ENCODE measurements around the gene DNAJC7.
A peak's percentile ranks its signal among the peaks of the same experiment; 100 is the strongest.

DNAJC7 gene

GRCh38 chr17:41974658-41975057, 42.6 kb downstream of the DNAJC7 start:
- no peak for DNase-seq

- no peak for DNase-seq
Measured at GRCh38 chr17:41974031-41974430, 43.2 kb downstream of the DNAJC7 start.

- no peak for DNase-seq
Measured at GRCh38 chr17:41973408-41973811, 43.8 kb downstream of the DNAJC7 start.

- DNase-seq: peak in 1 of 2 experiments; percentile 29
Measured at GRCh38 chr17:41972571-41973407, 44.5 kb downstream of the DNAJC7 start.

GRCh38 chr17:41971721-41972523, 45.3 kb downstream of the DNAJC7 start:
- no peak for DNase-seq

GRCh38 chr17:41970901-41971331, 46.3 kb downstream of the DNAJC7 start:
- no peak for DNase-seq

- no peak for DNase-seq
Measured at GRCh38 chr17:41968676-41969075, 48.6 kb downstream of the DNAJC7 start.

- no peak for DNase-seq
Measured at GRCh38 chr17:41967921-41968578, 49.2 kb downstream of the DNAJC7 start.

GRCh38 chr17:41967141-41967920, 49.9 kb downstream of the DNAJC7 start:
- no peak for DNase-seq

GRCh38 chr17:41966463-41967140, 50.6 kb downstream of the DNAJC7 start, which contains the start of gene CNP:
CNP (plus strand) TSS chr17:41966795; CDS start chr17:41966885, 90 bp downstream.
- DNase-seq: peak; percentile 70 to 91

- DNase-seq: peak; percentile 72 to 80
Measured at GRCh38 chr17:41965694-41966462, 51.4 kb downstream of the DNAJC7 start.

- peak; percentile 68 to 79 for DNase-seq
Measured at GRCh38 chr17:41962768-41963434, 54.3 kb downstream of the DNAJC7 start.

- peak in 1 of 2 experiments; percentile 13 for DNase-seq
Measured at GRCh38 chr17:41962111-41962510, 55.1 kb downstream of the DNAJC7 start.

- peak; percentile 66 to 87 for DNase-seq
Measured at GRCh38 chr17:41959336-41960095, 57.7 kb downstream of the DNAJC7 start.

GRCh38 chr17:41959030-41959335, 58.3 kb downstream of the DNAJC7 start:
- DNase-seq: no peak

- no peak for DNase-seq
Measured at GRCh38 chr17:41957869-41958439, 59.3 kb downstream of the DNAJC7 start.

- no peak for DNase-seq
Measured at GRCh38 chr17:41957031-41957868, 60.0 kb downstream of the DNAJC7 start.

GRCh38 chr17:41956522-41956921, 60.7 kb downstream of the DNAJC7 start:
- no peak for DNase-seq

All from NCI-H524 (cell line).